Choroid plexus epithelial cell (primary cell): ENCODE measurements around the gene FAM118A.

Experiments used
- DNase-seq: peaks from one replicate; pipeline ENCODE4 v3.0.0-alpha.2; 2010; ENCODE audit warnings: low read depth
- H3K4me3 ChIP-seq: 2 replicates; pipeline ENCODE4 v1.5.1; 2011; ENCODE audit warnings: low read depth, mild to moderate bottlenecking, control low read depth, low read length, moderate library complexity
- TF ChIP-seq, protein P1 (sequence below): conservative IDR thresholded peaks from 2 replicates; pipeline ENCODE4 v1.5.1; 2011; ENCODE audit warnings: low read depth, mild to moderate bottlenecking, control low read depth, inconsistent platforms, low read length, moderate library complexity

FAM118A gene

DNA sequence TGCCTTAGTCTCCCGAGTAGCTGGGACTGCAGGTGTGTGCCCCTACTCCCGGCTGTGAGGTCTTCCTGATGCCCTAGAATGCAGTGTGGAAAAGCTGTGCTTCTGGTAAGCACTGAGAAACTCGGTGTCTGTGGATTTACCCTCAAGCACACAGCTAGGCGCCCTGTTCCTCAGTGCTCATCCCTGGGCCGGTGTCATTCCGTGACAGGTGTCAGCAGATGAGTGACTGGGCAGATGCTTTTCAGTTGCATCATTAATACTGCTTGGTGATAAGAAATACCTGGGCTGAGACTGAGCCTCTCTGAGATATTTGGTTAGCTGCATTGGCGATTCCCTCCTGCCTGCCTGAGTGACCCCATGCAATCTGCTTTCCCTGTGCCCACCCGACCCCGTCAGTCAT is 21.8 kb downstream of the FAM118A start:
- no peak overlapping the region for H3K4me3 ChIP-seq
- DNase-seq, result no peak
- TF ChIP-seq, protein P1, sequence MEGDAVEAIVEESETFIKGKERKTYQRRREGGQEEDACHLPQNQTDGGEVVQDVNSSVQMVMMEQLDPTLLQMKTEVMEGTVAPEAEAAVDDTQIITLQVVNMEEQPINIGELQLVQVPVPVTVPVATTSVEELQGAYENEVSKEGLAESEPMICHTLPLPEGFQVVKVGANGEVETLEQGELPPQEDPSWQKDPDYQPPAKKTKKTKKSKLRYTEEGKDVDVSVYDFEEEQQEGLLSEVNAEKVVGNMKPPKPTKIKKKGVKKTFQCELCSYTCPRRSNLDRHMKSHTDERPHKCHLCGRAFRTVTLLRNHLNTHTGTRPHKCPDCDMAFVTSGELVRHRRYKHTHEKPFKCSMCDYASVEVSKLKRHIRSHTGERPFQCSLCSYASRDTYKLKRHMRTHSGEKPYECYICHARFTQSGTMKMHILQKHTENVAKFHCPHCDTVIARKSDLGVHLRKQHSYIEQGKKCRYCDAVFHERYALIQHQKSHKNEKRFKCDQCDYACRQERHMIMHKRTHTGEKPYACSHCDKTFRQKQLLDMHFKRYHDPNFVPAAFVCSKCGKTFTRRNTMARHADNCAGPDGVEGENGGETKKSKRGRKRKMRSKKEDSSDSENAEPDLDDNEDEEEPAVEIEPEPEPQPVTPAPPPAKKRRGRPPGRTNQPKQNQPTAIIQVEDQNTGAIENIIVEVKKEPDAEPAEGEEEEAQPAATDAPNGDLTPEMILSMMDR, result no peak

DNA sequence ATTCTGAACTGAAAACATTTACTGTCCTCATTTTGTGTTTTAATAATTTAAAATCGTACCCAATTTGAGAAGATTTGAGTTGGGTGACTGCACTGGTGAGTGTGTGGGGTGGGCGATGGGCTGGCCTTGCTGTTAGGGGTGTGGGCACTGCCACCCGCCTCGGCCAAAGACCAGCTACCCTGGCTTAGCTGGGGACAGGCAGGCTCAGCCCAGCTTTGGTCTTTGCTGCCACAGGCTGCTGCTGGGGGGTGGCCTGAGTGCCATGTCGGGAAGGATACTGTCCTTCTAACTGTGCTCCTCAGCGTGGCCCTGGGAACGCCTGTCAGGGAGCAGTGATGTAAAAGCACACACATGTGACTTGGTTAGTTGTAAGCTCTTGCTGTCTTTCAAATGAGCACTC is 22.3 kb downstream of the FAM118A start:
- H3K4me3 ChIP-seq, result no peak overlapping the region
- TF ChIP-seq, protein P1, result no peak
- DNase-seq, result no peak

DNA sequence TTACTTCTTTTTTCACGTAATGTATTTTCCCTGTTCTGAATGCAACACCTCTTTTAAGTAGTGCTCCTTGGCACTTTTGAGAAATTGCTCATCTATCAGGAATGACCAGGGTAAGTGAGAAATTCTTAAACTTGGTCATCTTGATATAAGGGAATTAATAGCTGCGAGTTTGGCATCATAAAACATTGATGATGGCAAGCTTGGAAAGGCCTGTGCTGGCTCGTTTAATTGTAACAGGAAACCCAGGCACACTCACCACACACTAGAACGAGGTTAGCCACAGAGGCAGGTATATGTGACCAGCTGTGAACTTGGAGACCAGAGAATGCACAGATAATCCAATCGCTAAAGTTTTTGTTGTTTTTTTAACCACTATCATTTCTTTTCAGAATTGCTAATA is 24.3 kb downstream of the FAM118A start:
- TF ChIP-seq, protein P1, result no peak
- DNase-seq, result no peak
- no peak overlapping the region for H3K4me3 ChIP-seq

DNA sequence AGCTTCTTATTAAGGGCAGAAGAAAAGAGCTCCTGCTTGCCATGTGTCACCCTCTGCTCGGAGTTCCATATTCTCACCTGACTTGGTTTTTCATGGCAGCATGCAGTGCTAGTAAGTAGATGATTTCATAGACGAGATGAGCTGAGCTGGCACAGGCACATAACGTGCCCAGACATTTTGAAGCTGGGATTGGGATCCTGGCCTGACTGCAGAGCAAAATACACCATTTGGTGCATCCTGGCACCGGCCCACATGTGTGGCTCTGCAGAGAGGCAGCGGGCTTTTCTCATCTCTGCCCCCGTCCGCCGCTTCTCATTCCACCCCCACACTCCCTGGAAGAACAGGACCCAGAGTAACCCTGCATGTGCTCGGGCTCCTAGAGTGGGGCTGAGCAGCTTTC is 24.8 kb downstream of the FAM118A start:
- no peak overlapping the region for H3K4me3 ChIP-seq
- DNase-seq, result no peak
- TF ChIP-seq, protein P1, result no peak

GRCh38 chr22:45335021-45335818 is 25.5 kb downstream of the FAM118A start:
- TF ChIP-seq, protein P1, result peak; percentile 25
- H3K4me3 ChIP-seq, result no peak overlapping the region
- peak; percentile 14 for DNase-seq

GRCh38 chr22:45335854-45336522 is 26.3 kb downstream of the FAM118A start:
- H3K4me3 ChIP-seq, result no peak overlapping the region
- DNase-seq, result no peak
- TF ChIP-seq, protein P1, result no peak

GRCh38 chr22:45336971-45337431 is 27.3 kb downstream of the FAM118A start:
- no peak overlapping the region for H3K4me3 ChIP-seq
- TF ChIP-seq, protein P1, result no peak
- DNase-seq, result no peak
